ENCODE data around the gene SLIT3.

The SLIT3 gene

DNA sequence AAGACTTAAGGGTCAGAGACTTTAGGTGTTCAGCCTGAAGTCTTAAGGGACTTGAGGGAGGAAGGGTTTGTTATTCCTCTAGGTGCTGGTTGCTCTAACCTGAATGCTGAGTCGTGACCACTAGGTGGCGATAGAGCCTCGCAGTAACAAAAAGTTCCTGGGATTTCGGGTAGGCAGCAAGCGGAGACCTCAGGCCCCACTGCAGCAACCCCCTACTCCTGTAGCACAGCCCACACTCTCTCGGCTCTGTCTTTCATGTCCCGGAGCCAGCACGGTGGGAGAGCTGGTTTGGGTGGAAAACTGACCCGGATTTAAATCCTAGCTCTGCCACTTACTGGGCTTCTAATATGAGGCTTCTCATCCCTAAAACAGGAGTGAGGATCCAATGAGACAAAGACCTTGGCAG lies 621.4 kb downstream of the SLIT3 start:
- TF ChIP-seq POLR2AphosphoS5 (IDR thresholded peaks at IDR 0.05; ENCODE audit: low read depth, low read length) (no peak), POU2F2 (IDR thresholded peaks at IDR 0.05; ENCODE audit: low read depth, low read length) (no peak), TAF1 (IDR thresholded peaks at IDR 0.05; ENCODE audit: low read depth, low read length) (no peak), SPI1 (IDR thresholded peaks at IDR 0.05; ENCODE audit: low read depth, low read length) (no peak), POLR2A (IDR thresholded peaks at IDR 0.05; ENCODE audit: low read depth, low read length) (no peak), PAX5 (IDR thresholded peaks at IDR 0.05; ENCODE audit: insufficient read depth, low read length, severe bottlenecking) (no peak)
- DNase-seq (ENCODE audit: insufficient read length, low spot score) (peak; percentile 43), FAIRE-seq (peak; percentile 88)

DNA sequence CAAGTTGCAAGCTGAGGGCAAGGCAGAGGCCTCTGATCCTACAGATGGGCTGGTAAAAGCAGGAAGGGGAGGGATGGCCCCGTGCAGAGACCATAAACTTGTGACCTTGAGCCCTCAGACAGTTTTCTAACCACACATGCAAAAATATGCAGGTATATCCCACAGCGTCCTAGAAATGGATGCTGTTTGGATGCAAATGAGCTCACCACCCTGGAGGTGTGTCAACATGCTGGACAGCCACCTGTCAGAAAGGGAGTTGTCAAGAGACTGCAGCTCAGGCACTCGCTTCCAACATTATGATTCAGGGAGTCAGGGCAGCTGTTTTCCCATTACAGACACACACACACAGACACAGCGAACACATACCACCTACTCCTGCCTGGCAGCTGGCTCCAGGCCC lies 624.4 kb downstream of the SLIT3 start:
- DNase-seq (ENCODE audit: insufficient read length, low spot score): no peak
- no peak for FAIRE-seq
- TF ChIP-seq PAX5 (IDR thresholded peaks at IDR 0.05; ENCODE audit: insufficient read depth, low read length, severe bottlenecking) (no peak), POLR2A (IDR thresholded peaks at IDR 0.05; ENCODE audit: low read depth, low read length) (no peak), POLR2AphosphoS5 (IDR thresholded peaks at IDR 0.05; ENCODE audit: low read depth, low read length) (no peak), POU2F2 (IDR thresholded peaks at IDR 0.05; ENCODE audit: low read depth, low read length) (no peak), SPI1 (IDR thresholded peaks at IDR 0.05; ENCODE audit: low read depth, low read length) (no peak), TAF1 (IDR thresholded peaks at IDR 0.05; ENCODE audit: low read depth, low read length) (no peak)

DNA sequence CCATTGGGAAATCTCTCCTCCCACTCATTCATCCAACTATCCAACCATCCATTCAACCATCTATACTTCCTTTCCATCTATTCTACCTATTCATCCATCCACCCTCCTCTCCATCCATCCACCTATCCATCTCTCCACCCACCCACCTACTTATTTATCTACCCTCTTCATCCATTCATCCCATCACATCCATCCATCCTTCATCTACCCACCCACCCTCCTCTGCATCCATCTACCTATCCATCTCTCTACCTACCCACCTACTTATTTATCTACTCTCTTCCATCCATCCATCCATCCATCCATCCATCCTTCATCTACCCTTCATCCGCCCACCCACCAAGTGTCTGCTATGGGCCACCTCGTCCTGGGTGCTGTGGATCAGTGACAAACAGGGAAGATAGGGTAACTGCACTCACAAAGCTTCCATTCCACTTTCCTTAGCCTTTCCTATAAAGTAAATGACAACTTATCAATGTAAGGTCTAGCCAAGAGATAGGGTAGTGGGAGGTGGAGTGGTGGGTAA lies 625.0 kb downstream of the SLIT3 start:
- DNase-seq (ENCODE audit: insufficient read length, low spot score) (no peak), FAIRE-seq (no peak)
- TF ChIP-seq POLR2AphosphoS5 (IDR thresholded peaks at IDR 0.05; ENCODE audit: low read depth, low read length) (no peak), POU2F2 (IDR thresholded peaks at IDR 0.05; ENCODE audit: low read depth, low read length) (no peak), PAX5 (IDR thresholded peaks at IDR 0.05; ENCODE audit: insufficient read depth, low read length, severe bottlenecking) (no peak), TAF1 (IDR thresholded peaks at IDR 0.05; ENCODE audit: low read depth, low read length) (no peak), POLR2A (IDR thresholded peaks at IDR 0.05; ENCODE audit: low read depth, low read length) (no peak), SPI1 (IDR thresholded peaks at IDR 0.05; ENCODE audit: low read depth, low read length) (no peak)

DNA sequence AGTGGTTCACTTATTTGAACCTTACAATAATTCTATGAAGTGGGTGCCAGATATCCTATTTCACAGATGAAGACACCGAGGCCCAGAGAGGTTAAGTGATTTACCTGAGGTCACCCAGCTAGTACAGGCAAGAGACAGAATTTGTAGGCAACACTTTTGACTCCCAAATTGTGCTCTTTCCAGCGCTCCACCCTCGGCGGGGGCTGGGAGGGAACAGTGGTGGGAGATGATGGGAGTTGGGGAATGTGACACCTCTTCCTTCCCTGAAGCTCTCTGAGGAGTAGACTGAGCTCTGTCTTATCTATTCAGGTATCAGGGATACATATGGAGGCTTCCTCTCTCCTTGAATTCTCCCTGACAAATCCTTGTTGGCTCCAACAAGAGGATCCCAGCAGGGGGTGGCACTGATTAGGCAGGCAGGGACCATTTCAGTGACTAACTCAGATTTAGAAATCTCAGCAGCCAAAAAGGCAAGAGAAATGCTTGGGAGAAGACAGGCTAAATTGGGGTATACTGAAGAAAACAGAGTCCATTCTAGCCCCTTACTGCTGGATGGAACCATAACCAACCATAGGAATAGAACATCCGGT lies 626.0 kb downstream of the SLIT3 start:
- DNase-seq (ENCODE audit: insufficient read length, low spot score) (no peak), FAIRE-seq (no peak)

DNA sequence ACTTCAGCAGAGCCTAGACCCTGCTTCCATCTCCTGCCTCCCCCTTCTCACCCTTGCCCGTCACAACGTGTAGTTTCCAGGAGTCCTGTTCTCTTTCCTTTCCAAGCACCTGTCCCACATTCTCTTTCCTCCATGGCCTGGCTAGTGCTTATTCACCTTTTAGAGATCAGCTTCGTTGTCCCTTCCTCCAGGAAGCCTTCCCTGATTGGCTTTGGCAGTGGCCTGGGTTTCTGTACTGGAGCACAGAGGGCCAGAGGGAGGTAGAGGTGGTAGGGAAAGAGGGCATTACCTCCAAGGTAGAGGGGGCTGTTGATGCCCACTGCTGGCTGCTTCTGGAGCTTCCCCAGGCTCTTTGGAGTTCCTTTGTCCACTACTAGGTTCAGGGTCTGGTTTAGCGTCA lies 628.1 kb downstream of the SLIT3 start:
- TF ChIP-seq TAF1 (IDR thresholded peaks at IDR 0.05; ENCODE audit: low read depth, low read length) (no peak), POLR2A (IDR thresholded peaks at IDR 0.05; ENCODE audit: low read depth, low read length) (no peak), PAX5 (IDR thresholded peaks at IDR 0.05; ENCODE audit: insufficient read depth, low read length, severe bottlenecking) (no peak), POLR2AphosphoS5 (IDR thresholded peaks at IDR 0.05; ENCODE audit: low read depth, low read length) (no peak), SPI1 (IDR thresholded peaks at IDR 0.05; ENCODE audit: low read depth, low read length) (no peak), POU2F2 (IDR thresholded peaks at IDR 0.05; ENCODE audit: low read depth, low read length) (no peak)
- DNase-seq (ENCODE audit: insufficient read length, low spot score) (no peak), FAIRE-seq (no peak)

More for the DNA sequence above, 626.0 kb downstream of the SLIT3 start:
- TF ChIP-seq PAX5 (IDR thresholded peaks at IDR 0.05; ENCODE audit: insufficient read depth, low read length, severe bottlenecking) (no peak), POU2F2 (IDR thresholded peaks at IDR 0.05; ENCODE audit: low read depth, low read length) (no peak), TAF1 (IDR thresholded peaks at IDR 0.05; ENCODE audit: low read depth, low read length) (no peak), POLR2AphosphoS5 (IDR thresholded peaks at IDR 0.05; ENCODE audit: low read depth, low read length) (no peak), SPI1 (IDR thresholded peaks at IDR 0.05; ENCODE audit: low read depth, low read length) (no peak), POLR2A (IDR thresholded peaks at IDR 0.05; ENCODE audit: low read depth, low read length) (no peak)

DNA sequence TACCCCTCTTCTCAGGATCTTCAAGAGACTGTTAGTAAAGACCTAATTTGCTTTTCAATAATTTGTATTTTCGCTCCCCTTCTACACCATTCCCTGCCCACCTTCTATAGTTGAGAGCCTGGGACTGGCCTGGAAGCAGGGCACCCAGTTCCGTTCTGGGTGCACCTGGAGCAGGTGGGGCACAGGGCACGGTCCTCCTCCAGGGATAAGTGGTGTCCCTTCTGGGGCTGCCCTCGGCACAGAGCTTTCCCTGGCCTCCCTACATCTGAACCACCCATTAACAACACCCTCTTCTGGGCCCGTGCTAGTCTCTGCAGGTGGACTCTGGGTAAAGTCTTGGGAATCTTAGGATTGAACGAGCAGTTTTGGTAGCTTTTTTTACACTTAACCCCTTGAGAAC lies 628.9 kb downstream of the SLIT3 start:
- DNase-seq (ENCODE audit: insufficient read length, low spot score) (no peak), FAIRE-seq (no peak)
- TF ChIP-seq PAX5 (IDR thresholded peaks at IDR 0.05; ENCODE audit: insufficient read depth, low read length, severe bottlenecking) (no peak), TAF1 (IDR thresholded peaks at IDR 0.05; ENCODE audit: low read depth, low read length) (no peak), SPI1 (IDR thresholded peaks at IDR 0.05; ENCODE audit: low read depth, low read length) (no peak)

DNA sequence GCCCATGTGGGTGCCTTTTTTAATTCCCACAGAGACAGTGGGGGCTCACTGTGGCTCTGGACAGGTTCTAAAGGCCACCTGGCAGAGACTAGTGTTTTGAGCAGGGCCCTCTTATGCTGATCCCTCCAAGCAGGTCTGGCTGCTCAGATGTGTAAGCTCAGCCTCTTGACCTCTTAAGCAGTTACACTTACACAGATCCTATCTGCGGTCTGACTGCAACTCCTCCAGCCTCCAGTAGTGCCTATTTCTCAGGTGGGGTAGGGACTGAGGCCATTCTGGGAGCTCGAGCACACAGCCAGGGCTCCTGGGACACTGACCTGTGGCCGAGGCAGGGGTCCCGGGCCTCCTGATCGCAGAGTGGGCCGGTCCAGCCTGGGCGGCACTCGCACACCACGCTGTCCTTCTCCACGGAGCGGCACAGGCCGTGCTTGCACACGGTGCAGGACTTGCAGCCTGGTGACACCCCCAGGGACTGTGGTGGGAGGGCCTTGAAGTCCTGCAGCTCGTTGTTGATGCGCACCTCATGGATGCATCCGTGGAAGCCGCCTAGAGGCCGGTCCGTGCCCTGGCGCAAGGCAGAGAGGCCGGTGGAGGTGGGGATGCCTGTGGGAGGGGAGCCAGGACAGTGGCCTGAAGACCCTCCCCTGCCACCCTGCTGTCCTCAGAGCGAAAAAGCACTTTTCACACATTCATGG lies 629.9 kb downstream of the SLIT3 start:
- FAIRE-seq (no peak), DNase-seq (ENCODE audit: insufficient read length, low spot score) (no peak)
- no peak for TF ChIP-seq TAF1 (IDR thresholded peaks at IDR 0.05; ENCODE audit: low read depth, low read length)

DNA sequence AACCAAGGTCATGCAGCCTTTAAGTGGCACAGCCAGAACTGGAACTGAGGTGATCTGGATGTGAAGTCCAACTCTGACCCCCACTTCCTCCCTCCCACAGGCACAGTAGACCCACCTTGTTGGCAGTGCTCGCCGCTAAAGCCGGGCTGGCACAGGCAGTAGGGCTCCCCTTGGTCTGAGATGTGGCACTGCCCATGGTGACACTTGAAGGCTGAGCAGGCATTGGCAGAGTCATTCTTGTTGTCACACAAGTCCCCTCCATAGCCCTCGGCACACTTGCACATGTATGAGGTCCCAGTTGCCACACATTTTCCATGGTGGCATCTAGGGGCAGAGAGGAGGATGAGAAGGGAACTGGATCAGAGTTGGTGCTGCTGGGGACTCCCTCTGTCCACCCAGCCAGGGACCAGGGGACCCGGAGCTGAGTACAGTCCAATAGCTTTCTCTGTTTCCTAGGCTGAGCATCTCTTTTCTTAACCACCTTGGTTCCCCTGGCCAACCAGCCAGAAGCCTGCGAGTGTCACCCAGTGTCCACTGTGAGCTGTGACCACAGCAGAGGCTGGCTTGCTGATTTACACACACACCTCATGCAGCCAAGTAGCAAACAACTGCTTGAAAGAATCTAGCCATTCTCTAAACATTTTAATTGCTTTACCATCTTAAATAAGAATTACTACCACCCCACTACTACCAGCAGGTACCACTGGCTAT lies 631.1 kb downstream of the SLIT3 start:
- FAIRE-seq (no peak), DNase-seq (ENCODE audit: insufficient read length, low spot score) (no peak)
- TF ChIP-seq POU2F2 (IDR thresholded peaks at IDR 0.05; ENCODE audit: low read depth, low read length) (no peak), PAX5 (IDR thresholded peaks at IDR 0.05; ENCODE audit: insufficient read depth, low read length, severe bottlenecking) (no peak), POLR2AphosphoS5 (IDR thresholded peaks at IDR 0.05; ENCODE audit: low read depth, low read length) (no peak), TAF1 (IDR thresholded peaks at IDR 0.05; ENCODE audit: low read depth, low read length) (no peak), POLR2A (IDR thresholded peaks at IDR 0.05; ENCODE audit: low read depth, low read length) (no peak), SPI1 (IDR thresholded peaks at IDR 0.05; ENCODE audit: low read depth, low read length) (no peak)

DNA sequence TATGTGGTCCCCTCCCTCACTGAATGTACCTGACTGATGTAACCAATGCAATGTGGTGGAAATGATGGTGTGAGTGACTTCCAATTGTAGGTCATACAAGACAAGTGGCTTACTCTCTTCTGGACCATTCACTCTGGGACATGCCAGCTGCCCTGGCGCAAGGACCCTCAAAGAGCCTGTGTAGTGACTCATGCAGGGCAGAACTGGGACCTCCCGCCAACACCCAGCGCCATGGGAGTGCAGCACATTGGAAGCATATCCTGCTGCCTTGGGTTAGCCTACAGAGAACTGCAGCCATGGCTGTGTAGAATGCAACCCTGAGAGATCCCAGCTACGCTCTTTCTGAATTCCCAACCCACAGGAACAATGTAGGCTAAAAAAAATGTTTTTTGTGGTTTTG lies 631.8 kb downstream of the SLIT3 start:
- no peak for TF ChIP-seq POLR2A (IDR thresholded peaks at IDR 0.05; ENCODE audit: low read depth, low read length)
- no peak for FAIRE-seq
- DNase-seq (ENCODE audit: insufficient read length, low spot score): no peak

DNA sequence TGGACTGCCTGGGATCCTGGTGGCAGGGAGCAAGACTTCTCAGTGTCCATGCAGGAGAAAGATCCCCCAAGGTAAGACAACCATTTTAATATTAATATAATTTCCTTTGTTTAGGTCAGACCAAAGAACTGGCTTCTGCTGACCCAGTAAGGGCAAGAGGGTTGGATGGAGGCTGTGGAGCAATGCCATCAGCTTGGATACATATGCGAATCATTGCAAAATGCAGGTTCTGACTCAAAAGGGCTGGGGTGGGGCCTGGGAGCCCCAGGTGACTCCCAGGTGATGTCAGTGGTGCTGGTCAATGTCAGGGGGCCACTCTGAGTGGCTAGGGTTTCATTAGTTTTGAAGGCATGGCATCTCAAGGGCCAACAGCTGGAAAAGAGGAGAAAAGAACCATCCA lies 632.9 kb downstream of the SLIT3 start:
- DNase-seq (ENCODE audit: insufficient read length, low spot score) (no peak), FAIRE-seq (no peak)
- TF ChIP-seq SPI1 (IDR thresholded peaks at IDR 0.05; ENCODE audit: low read depth, low read length) (no peak), POLR2AphosphoS5 (IDR thresholded peaks at IDR 0.05; ENCODE audit: low read depth, low read length) (no peak), POLR2A (IDR thresholded peaks at IDR 0.05; ENCODE audit: low read depth, low read length) (no peak), PAX5 (IDR thresholded peaks at IDR 0.05; ENCODE audit: insufficient read depth, low read length, severe bottlenecking) (no peak), POU2F2 (IDR thresholded peaks at IDR 0.05; ENCODE audit: low read depth, low read length) (no peak), TAF1 (IDR thresholded peaks at IDR 0.05; ENCODE audit: low read depth, low read length) (no peak)

Measured in GM12891 (cell line).